ENCODE results near the gene NDC1. TPM values are rescaled to one million over a fixed set of nuclear protein-coding genes. Genes with fewer than 3 reads are reported as not detected.
"Not testable (repeated sequence)": the region's sequence is repeated elsewhere in the genome, so short reads cannot be mapped to it uniquely, and the experiment has no call there.

The NDC1 gene
- total and polyA plus RNA-seq, 3 experiments from 2014 or later, result 6.4 to 40.3 (median 38.8) TPM

DNA sequence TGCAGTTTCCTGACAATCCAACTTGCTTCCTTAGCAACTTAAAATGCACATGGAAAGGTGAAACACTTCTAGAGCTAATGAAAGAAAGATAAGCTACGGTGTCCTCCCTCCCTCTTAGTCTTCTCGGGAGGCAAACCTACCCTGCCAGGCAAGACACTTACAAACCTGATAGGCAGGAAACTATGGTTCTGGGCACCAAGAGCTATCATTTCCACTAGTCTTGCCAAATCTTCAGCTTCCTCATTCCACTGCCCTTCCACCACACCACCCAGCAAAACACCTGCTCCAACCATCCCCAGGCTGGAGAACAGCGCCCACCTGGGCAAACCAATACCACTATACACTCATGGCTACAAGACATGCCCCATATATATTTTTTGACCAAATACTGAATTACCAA lies 15.2 kb downstream of the NDC1 start:
- CTCF ChIA-PET, result no interaction called here
- peaks cover 11% of the 10 kb centered on the region for H3K36me3 ChIP-seq (ENCODE audit: insufficient read depth, low read length)
- DNase-seq, result no peak
- no peak overlapping the region for H3K4me3 ChIP-seq (ENCODE audit: low read length)
- H3K9me3 ChIP-seq (ENCODE audit: low read length), result no peaks in the 10 kb centered on the region
- no peaks in the 10 kb centered on the region for H3K9me3 Mint-ChIP-seq
- peaks cover 0 to 3% (median 3%) of the 10 kb centered on the region in 3 donors for H3K4me1 Mint-ChIP-seq
- no peaks in the 10 kb centered on the region for H3K4me1 ChIP-seq (ENCODE audit: insufficient read depth, low read length)
- no peaks in the 10 kb centered on the region for H3K27me3 Mint-ChIP-seq
- peaks cover 0 to 68% (median 18%) of the 10 kb centered on the region in 3 donors for H3K36me3 Mint-ChIP-seq
- no peaks in the 10 kb centered on the region for H3K27me3 ChIP-seq (ENCODE audit: insufficient read depth, low read length, poor library complexity, severe bottlenecking)
- no peak overlapping the region for H3K27ac ChIP-seq (ENCODE audit: low read depth, low read length)
- H3K27ac Mint-ChIP-seq, result peak overlapping the region in 1 of 8 donors; percentile 61
- no peak overlapping the region for H3K4me3 Mint-ChIP-seq
- POLR2A ChIA-PET, result no interaction called here

DNA sequence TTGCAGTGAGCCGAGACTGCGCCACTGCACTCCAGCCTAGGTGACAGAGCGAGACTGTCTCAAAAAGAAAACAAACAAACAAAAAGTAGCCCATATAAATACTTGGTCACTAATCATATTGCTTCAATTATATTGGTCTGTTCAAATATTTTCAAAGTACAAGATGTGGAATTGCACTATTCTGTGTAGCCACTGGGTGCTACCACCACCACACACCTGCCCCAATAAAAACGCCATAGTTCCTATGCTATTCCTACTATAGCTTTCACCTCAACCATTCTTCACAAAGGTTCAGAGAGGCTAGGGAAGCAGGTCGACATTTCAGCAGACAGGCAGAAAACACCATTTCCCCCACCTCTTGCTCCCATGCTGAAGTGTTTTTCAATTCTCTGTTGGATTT lies 16.7 kb downstream of the NDC1 start:
- CTCF ChIA-PET, result no interaction called here
- H3K27ac Mint-ChIP-seq, result peak overlapping the region in 1 of 8 donors; percentile 3
- H3K4me1 ChIP-seq (ENCODE audit: insufficient read depth, low read length), result no peaks in the 10 kb centered on the region
- no peaks in the 10 kb centered on the region for H3K27me3 Mint-ChIP-seq
- no peak overlapping the region for H3K27ac ChIP-seq (ENCODE audit: low read depth, low read length)
- H3K9me3 ChIP-seq (ENCODE audit: low read length), result no peaks in the 10 kb centered on the region
- H3K9me3 Mint-ChIP-seq, result no peaks in the 10 kb centered on the region
- no peak overlapping the region for H3K4me3 ChIP-seq (ENCODE audit: low read length)
- H3K36me3 Mint-ChIP-seq, result peaks cover 10 to 72% (median 24%) of the 10 kb centered on the region in 3 donors
- H3K4me1 Mint-ChIP-seq, result peaks cover 0 to 3% (median 3%) of the 10 kb centered on the region in 3 donors
- peaks cover 11% of the 10 kb centered on the region for H3K36me3 ChIP-seq (ENCODE audit: insufficient read depth, low read length)
- no peak overlapping the region for H3K4me3 Mint-ChIP-seq
- POLR2A ChIA-PET, result no interaction called here
- DNase-seq, result no peak
- H3K27me3 ChIP-seq (ENCODE audit: insufficient read depth, low read length, poor library complexity, severe bottlenecking), result no peaks in the 10 kb centered on the region

DNA sequence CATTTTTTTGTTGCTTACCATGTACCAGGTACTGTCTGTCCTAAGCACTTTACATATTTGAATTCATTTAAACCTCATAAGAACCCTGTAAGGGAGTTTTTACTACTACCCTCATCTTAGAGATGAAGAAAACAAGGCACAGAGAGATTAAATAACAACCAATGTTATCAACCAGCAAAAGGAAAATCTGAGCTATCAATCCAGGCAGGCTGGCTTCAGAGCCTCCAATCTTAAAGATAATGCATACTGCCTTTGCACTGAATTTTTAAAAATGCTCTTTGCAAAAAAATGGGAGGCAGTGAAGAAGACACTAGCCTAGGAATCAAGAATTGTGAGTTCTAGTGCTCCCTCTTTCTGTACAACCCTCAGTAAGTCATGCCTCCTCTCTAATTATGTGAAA lies 18.7 kb downstream of the NDC1 start:
- H3K4me3 ChIP-seq (ENCODE audit: low read length), result no peak overlapping the region
- H3K27ac ChIP-seq (ENCODE audit: low read depth, low read length), result no peak overlapping the region
- H3K4me1 Mint-ChIP-seq, result peaks cover 4 to 14% (median 8%) of the 10 kb centered on the region in 3 donors
- H3K36me3 Mint-ChIP-seq, result peaks cover 11 to 72% (median 27%) of the 10 kb centered on the region in 3 donors
- no peaks in the 10 kb centered on the region for H3K4me1 ChIP-seq (ENCODE audit: insufficient read depth, low read length)
- peaks cover under 1% of the 10 kb centered on the region for H3K36me3 ChIP-seq (ENCODE audit: insufficient read depth, low read length)
- H3K4me3 Mint-ChIP-seq, result no peak overlapping the region
- ChIA-PET POLR2A (no interaction called here), CTCF (no interaction called here)
- no peaks in the 10 kb centered on the region for H3K27me3 Mint-ChIP-seq
- peak overlapping the region in 1 of 8 donors; percentile 46 for H3K27ac Mint-ChIP-seq
- H3K9me3 Mint-ChIP-seq, result no peaks in the 10 kb centered on the region
- H3K27me3 ChIP-seq (ENCODE audit: insufficient read depth, low read length, poor library complexity, severe bottlenecking), result no peaks in the 10 kb centered on the region
- no peaks in the 10 kb centered on the region for H3K9me3 ChIP-seq (ENCODE audit: low read length)
- DNase-seq, result no peak

DNA sequence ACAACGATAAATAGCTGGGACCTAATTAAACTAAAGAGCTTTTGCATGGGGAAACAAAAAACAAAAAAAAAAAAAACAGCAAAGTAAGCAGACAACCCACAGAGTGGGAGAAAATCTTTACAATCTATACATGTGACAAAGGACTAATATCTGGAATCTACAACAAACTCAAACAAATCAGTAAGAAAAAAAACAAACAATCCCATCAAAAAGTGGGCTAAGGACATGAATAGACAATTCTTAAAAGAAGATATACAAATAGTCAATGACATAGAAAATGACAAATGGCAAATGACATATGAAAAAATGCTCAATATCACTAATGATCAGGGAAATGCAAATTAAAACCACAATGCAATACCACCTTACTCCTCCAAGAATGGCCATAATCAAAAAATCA lies 21.5 kb downstream of the NDC1 start:
- H3K9me3 ChIP-seq (ENCODE audit: low read length); H3K27ac ChIP-seq (ENCODE audit: low read depth, low read length); H3K9me3 Mint-ChIP-seq; H3K27me3 Mint-ChIP-seq; DNase-seq; H3K4me1 ChIP-seq (ENCODE audit: insufficient read depth, low read length); H3K4me3 Mint-ChIP-seq; H3K36me3 ChIP-seq (ENCODE audit: insufficient read depth, low read length); CTCF ChIA-PET; POLR2A ChIA-PET; H3K4me3 ChIP-seq (ENCODE audit: low read length); H3K27me3 ChIP-seq (ENCODE audit: insufficient read depth, low read length, poor library complexity, severe bottlenecking); H3K27ac Mint-ChIP-seq: not testable (repeated sequence)
- Mint-ChIP-seq H3K4me1 (peaks cover 5 to 23% (median 8%) of the 10 kb centered on the region in 3 donors), H3K36me3 (peaks cover 30 to 82% (median 39%) of the 10 kb centered on the region in 3 donors)

DNA sequence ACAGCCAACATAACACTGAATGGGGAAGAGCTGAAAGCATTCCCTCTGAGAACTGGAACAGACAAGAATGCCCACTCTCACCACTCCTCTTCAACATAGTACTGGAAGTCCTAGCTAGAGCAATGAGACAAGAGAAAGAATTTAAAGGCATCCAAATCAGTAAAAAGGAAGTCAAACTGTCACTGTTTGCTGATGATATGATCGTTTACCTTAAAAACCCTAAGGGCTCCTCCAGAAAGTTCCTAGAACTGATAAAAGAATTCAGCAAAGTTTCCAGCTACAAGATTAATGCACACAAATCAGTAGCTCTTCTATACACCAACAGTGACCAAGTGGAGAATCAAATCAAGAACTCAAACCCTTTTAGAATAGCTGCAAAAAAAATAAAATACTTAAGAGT lies 22.6 kb downstream of the NDC1 start:
- DNase-seq; H3K27me3 Mint-ChIP-seq; H3K4me3 ChIP-seq (ENCODE audit: low read length); H3K36me3 ChIP-seq (ENCODE audit: insufficient read depth, low read length); H3K4me1 ChIP-seq (ENCODE audit: insufficient read depth, low read length); CTCF ChIA-PET; H3K27me3 ChIP-seq (ENCODE audit: insufficient read depth, low read length, poor library complexity, severe bottlenecking); H3K4me3 Mint-ChIP-seq; H3K9me3 Mint-ChIP-seq; H3K9me3 ChIP-seq (ENCODE audit: low read length); POLR2A ChIA-PET: not testable (repeated sequence)
- H3K27ac ChIP-seq (ENCODE audit: low read depth, low read length), result peak overlapping the region; percentile 2
- Mint-ChIP-seq H3K36me3 (peaks cover 34 to 90% (median 40%) of the 10 kb centered on the region in 3 donors), H3K4me1 (peaks cover 5 to 23% (median 8%) of the 10 kb centered on the region in 3 donors), H3K27ac (peak overlapping the region in 1 of 8 donors; percentile 32)

DNA sequence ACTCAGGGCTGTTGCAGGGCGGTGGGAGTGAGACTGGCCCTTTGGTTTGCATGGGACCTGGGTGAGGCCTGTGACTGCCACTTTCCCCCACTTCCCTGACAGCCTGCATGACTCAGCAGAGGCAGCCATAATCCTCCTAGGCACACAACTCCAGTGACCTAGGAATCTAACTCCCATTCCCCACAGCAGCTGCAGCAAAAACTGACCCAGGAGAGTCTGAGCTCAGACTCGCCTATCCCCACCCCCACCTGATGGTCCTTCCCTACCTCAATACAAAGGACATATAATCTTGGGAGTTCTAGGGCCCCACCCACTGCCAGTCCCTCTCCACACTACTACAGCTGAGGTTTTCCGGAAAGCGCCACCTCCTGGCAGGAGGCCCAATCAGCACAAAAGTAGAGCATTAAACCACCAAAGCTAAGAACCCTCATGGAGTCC lies 26.7 kb downstream of the NDC1 start:
- Histone ChIP-seq H3K9me3 (ENCODE audit: low read length) (no peaks in the 10 kb centered on the region), H3K27ac (ENCODE audit: low read depth, low read length) (no peak overlapping the region), H3K4me1 (ENCODE audit: insufficient read depth, low read length) (no peaks in the 10 kb centered on the region), H3K36me3 (ENCODE audit: insufficient read depth, low read length) (peaks cover 2% of the 10 kb centered on the region), H3K27me3 (ENCODE audit: insufficient read depth, low read length, poor library complexity, severe bottlenecking) (no peaks in the 10 kb centered on the region), H3K4me3 (ENCODE audit: low read length) (no peak overlapping the region)
- DNase-seq, result no peak
- ChIA-PET CTCF (no interaction called here), POLR2A (no interaction called here)
- Mint-ChIP-seq H3K4me3 (no peak overlapping the region), H3K9me3 (no peaks in the 10 kb centered on the region), H3K4me1 (peaks cover 4 to 19% (median 5%) of the 10 kb centered on the region in 3 donors), H3K27ac (peak overlapping the region in 1 of 8 donors; percentile 56), H3K27me3 (no peaks in the 10 kb centered on the region), H3K36me3 (peaks cover 28 to 90% (median 32%) of the 10 kb centered on the region in 3 donors)

DNA sequence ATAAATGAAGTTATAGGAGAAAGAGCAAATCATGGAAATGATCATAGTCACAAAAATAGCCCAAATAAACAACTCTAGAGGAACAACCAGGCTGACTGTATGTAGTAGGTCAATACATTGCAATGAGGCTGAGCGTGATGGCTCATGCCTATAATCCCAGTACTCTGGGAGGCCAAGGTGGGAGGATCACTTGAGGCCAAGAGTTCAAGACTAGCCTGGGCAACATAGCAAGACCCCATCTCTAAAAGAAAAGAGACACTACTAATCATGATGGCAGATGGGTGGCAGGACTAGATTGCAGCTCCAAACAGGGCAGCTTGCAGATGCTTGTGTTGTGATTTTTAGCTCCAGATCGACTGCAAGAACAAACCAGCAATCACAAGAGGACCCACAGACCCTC lies 27.6 kb downstream of the NDC1 start:
- H3K4me1 Mint-ChIP-seq, result peaks cover 4 to 14% (median 5%) of the 10 kb centered on the region in 3 donors
- H3K4me1 ChIP-seq (ENCODE audit: insufficient read depth, low read length), result no peaks in the 10 kb centered on the region
- H3K36me3 Mint-ChIP-seq, result peaks cover 28 to 84% (median 32%) of the 10 kb centered on the region in 3 donors
- no peak for DNase-seq
- no peak overlapping the region for H3K27ac Mint-ChIP-seq
- ChIA-PET CTCF (no interaction called here), POLR2A (no interaction called here)
- no peak overlapping the region for H3K4me3 ChIP-seq (ENCODE audit: low read length)
- H3K36me3 ChIP-seq (ENCODE audit: insufficient read depth, low read length), result peaks cover 5% of the 10 kb centered on the region
- H3K27me3 ChIP-seq (ENCODE audit: insufficient read depth, low read length, poor library complexity, severe bottlenecking), result no peaks in the 10 kb centered on the region
- no peak overlapping the region for H3K4me3 Mint-ChIP-seq
- H3K27me3 Mint-ChIP-seq, result no peaks in the 10 kb centered on the region
- H3K9me3 ChIP-seq (ENCODE audit: low read length), result no peaks in the 10 kb centered on the region
- H3K9me3 Mint-ChIP-seq, result no peaks in the 10 kb centered on the region
- no peak overlapping the region for H3K27ac ChIP-seq (ENCODE audit: low read depth, low read length)

DNA sequence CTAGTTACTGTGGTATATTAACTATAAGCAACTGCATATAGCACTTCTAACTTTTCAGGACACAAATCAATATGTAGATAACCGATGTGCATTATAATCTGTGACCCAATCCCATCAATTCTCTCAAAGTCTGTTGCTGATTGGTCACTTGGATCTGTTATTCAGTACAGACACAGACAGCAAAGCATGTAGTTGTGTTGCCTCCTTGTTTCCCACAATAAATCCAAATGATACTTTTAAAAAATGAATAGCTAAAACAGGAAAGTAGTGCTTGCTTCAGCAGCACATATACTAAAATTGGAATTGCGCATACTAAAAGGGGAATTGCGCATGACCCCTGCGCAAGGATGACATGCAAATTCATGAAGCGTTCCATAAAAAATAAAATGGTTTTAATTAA lies 28.1 kb downstream of the NDC1 start:
- H3K4me1 ChIP-seq (ENCODE audit: insufficient read depth, low read length), result no peaks in the 10 kb centered on the region
- no peaks in the 10 kb centered on the region for H3K27me3 ChIP-seq (ENCODE audit: insufficient read depth, low read length, poor library complexity, severe bottlenecking)
- no peak overlapping the region for H3K27ac ChIP-seq (ENCODE audit: low read depth, low read length)
- peaks cover 0 to 14% (median 5%) of the 10 kb centered on the region in 3 donors for H3K4me1 Mint-ChIP-seq
- POLR2A ChIA-PET, result no interaction called here
- H3K27me3 Mint-ChIP-seq, result no peaks in the 10 kb centered on the region
- CTCF ChIA-PET, result no interaction called here
- DNase-seq, result no peak
- peaks cover 5% of the 10 kb centered on the region for H3K36me3 ChIP-seq (ENCODE audit: insufficient read depth, low read length)
- no peaks in the 10 kb centered on the region for H3K9me3 Mint-ChIP-seq
- H3K9me3 ChIP-seq (ENCODE audit: low read length), result no peaks in the 10 kb centered on the region
- no peak overlapping the region for H3K4me3 ChIP-seq (ENCODE audit: low read length)
- no peak overlapping the region for H3K4me3 Mint-ChIP-seq
- H3K27ac Mint-ChIP-seq, result no peak overlapping the region
- H3K36me3 Mint-ChIP-seq, result peaks cover 28 to 83% (median 29%) of the 10 kb centered on the region in 3 donors

DNA sequence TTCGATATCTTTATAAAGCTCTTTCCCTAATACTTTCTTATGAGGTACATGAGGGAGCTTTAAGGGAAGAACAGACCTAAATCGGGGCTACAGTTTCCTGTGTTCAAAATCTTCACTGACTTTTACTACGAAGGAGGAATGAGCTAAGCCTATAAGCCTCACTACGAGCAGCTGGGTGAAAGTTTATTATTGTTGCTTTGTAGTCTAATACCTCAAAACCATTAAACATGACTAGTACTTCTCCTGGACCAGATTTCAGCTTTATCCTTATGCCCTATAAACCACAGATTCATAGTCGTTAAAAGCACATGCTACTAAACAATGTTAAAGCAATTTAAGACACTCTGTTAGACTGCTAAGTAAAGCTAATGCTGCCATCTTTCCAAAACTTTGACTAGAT lies 30.2 kb downstream of the NDC1 start:
- Mint-ChIP-seq H3K4me3 (no peak overlapping the region), H3K27me3 (no peaks in the 10 kb centered on the region), H3K36me3 (peaks cover 20 to 81% (median 24%) of the 10 kb centered on the region in 3 donors), H3K4me1 (no peaks in the 10 kb centered on the region), H3K9me3 (no peaks in the 10 kb centered on the region), H3K27ac (no peak overlapping the region)
- no peak overlapping the region for H3K4me3 ChIP-seq (ENCODE audit: low read length)
- H3K27ac ChIP-seq (ENCODE audit: low read depth, low read length), result no peak overlapping the region
- ChIA-PET CTCF (interaction anchor here (0.6 kb wide), 1 partner anchor 61 kb away, joined by 3 read pairs; no protein-coding TSS in a partner anchor), POLR2A (no interaction called here)
- H3K9me3 ChIP-seq (ENCODE audit: low read length), result no peaks in the 10 kb centered on the region
- H3K4me1 ChIP-seq (ENCODE audit: insufficient read depth, low read length), result no peaks in the 10 kb centered on the region
- peaks cover 5% of the 10 kb centered on the region for H3K36me3 ChIP-seq (ENCODE audit: insufficient read depth, low read length)
- no peak for DNase-seq
- H3K27me3 ChIP-seq (ENCODE audit: insufficient read depth, low read length, poor library complexity, severe bottlenecking), result no peaks in the 10 kb centered on the region
